Adrenal gland (tissue), 12 donors: ENCODE results near the gene KLHL26. TPM values are rescaled to one million over a fixed set of nuclear protein-coding genes. Genes with fewer than 3 reads are reported as not detected.

Experiments used
- DNase-seq, 7 donors: peaks; one replicate each; pipeline ENCODE4 v3.0.0-alpha.2; 2019 to 2020
- H3K27ac ChIP-seq, 5 donors: fragments of 200-600 bp; sonication (generic) in 4 of 5; 1 replicate in 3 of 5; 2 replicates in 2 of 5; pipeline versions ENCODE4 v1.5.1 to v1.8.0; 2016 to 2020; ENCODE audit warnings: mild to moderate bottlenecking in 1 of 5
- H3K27me3 ChIP-seq: fragments of 200-600 bp; 2 replicates; pipeline ENCODE4 v1.8.0; 2021
- H3K36me3 ChIP-seq, 2 donors: fragments of 200-600 bp; replicated peaks in 1 of 2; 1 replicate in 1 of 2; 2 replicates in 1 of 2; pipeline versions ENCODE4 v1.5.1 to v1.8.0; 2018 to 2022
- H3K4me1 ChIP-seq, 2 donors: fragments of 200-600 bp; replicated peaks in 1 of 2; 1 replicate in 1 of 2; 2 replicates in 1 of 2; pipeline versions ENCODE4 v1.5.1 to v1.8.0; 2018 to 2021
- H3K4me3 ChIP-seq, 4 donors: fragments of 200-600 bp; sonication (generic) in 3 of 4; one replicate each; pipeline ENCODE4 v1.5.1; 2016 to 2018
- H3K9me3 ChIP-seq, 3 donors: fragments of 200-600 bp; sonication (generic) in 1 of 3; replicated peaks in 1 of 3; 1 replicate in 2 of 3; 2 replicates in 1 of 3; pipeline versions ENCODE4 v1.5.1 to v1.8.0; 2016 to 2021
- POLR2A ChIP-seq, 2 donors: fragments of 450-650 bp; IDR thresholded peaks; one replicate each; pipeline ENCODE4 v1.6.1; 2017; ENCODE audit warnings: antibody characterized with exemption in 2 of 2, mild to moderate bottlenecking in 2 of 2, moderate library complexity in 1 of 2
- WGBS, 4 donors: extraction: QIAGEN DNeasy Blood & Tissue Kit in 2 of 4; methylation state at CpG; one replicate each; pipeline versions ENCODE4 v1.1.5 to v1.1.7; 2013 to 2017; 5-methylcytosine and 5-hydroxymethylcytosine counted together
- intact Hi-C, 2 donors: fragments of 100-400 bp; cut with DNase I; formaldehyde crosslinking; loops; one replicate each; pipeline versions ENCODE4 v1.14.1 to v1.15.0; 2022 to 2023
- polyA plus RNA-seq, 3 donors: library from polyadenylated mRNA; stranded (reverse); fragments of 200-250 nt in 2 of 3; fragments of 350-450 nt in 1 of 3; fragmentation: Illumina TruSeq in 1 of 3; extraction: RNeasy Lipid Tissue Mini Kit (QIAGEN cat#74804) in 1 of 3; gene quantifications; one replicate each; pipeline ENCODE4 v1.2.3, GENCODE V29; 2013 to 2014
- total RNA-seq, 9 donors: library from RNA; depleted of rRNA in 4 of 9; stranded (reverse); fragments of >200 nt in 4 of 9; fragments of 120-200 nt in 1 of 9; fragmentation: NEBNext Ultra II Directional in 1 of 9; extraction: Animal tissue kit (Norgen Biotek cat#: 25700) in 1 of 9; gene quantifications; one replicate each; pipeline versions ENCODE4 v1.1.0 to v1.2.4, GENCODE V29; 2013 to 2023
- TF ChIP-seq, protein P1 (sequence below), 6 experiments: fragments of 450-650 bp in 4 of 6; fragments of 200-600 bp in 2 of 6; sonication (generic) in 1 of 6; IDR thresholded peaks; 1 replicate in 5 of 6; 2 replicates in 1 of 6; pipeline versions ENCODE4 v1.5.1 to v1.8.0; 2016 to 2021; ENCODE audit warnings: antibody characterized with exemption in 6 of 6, mild to moderate bottlenecking in 2 of 6, moderate library complexity in 1 of 6
- donor health status: healthy with polysubstance abuse.
- donor health status: Bipolar disorder and iron deficiency.
- donor health status: DM: yes; HTN: yes; CAD: no.
- donor health status: DM: no; HTN: no; CAD: no.
- donor health status: DM: no; HTN: no; CAD: no.
- donor health status: DM: yes; HTN: yes; CAD: no.

Gene KLHL26
- total and polyA plus RNA-seq, 12 donors, result 1.4 to 15.2 (median 8.2) TPM

GRCh38 chr19:18671303-18672043 lies 34.6 kb downstream of the KLHL26 start:
- Histone ChIP-seq H3K27me3 (no peaks in the 10 kb centered on the region), H3K4me1 (no peaks in the 10 kb centered on the region), H3K36me3 (peaks cover 0 to 28% of the 10 kb centered on the region in 2 donors), H3K9me3 (no peaks in the 10 kb centered on the region), H3K27ac (peak overlapping the region in 1 of 5 donors; percentile 66), H3K4me3 (no peak overlapping the region)
- no peak for DNase-seq
- 87 to 90% (median 88%) methylated on average over 26 to 35 of the region's 35 CpGs for WGBS, 4 donors
- intact Hi-C loops, result loop anchor here in 1 of 2 donors (10.0 kb wide), 1 partner anchor 227 kb away; no protein-coding TSS in a partner anchor
- TF ChIP-seq, protein P1, sequence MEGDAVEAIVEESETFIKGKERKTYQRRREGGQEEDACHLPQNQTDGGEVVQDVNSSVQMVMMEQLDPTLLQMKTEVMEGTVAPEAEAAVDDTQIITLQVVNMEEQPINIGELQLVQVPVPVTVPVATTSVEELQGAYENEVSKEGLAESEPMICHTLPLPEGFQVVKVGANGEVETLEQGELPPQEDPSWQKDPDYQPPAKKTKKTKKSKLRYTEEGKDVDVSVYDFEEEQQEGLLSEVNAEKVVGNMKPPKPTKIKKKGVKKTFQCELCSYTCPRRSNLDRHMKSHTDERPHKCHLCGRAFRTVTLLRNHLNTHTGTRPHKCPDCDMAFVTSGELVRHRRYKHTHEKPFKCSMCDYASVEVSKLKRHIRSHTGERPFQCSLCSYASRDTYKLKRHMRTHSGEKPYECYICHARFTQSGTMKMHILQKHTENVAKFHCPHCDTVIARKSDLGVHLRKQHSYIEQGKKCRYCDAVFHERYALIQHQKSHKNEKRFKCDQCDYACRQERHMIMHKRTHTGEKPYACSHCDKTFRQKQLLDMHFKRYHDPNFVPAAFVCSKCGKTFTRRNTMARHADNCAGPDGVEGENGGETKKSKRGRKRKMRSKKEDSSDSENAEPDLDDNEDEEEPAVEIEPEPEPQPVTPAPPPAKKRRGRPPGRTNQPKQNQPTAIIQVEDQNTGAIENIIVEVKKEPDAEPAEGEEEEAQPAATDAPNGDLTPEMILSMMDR (IDR thresholded peaks at IDR 0.05), result no peak
- no peak for TF ChIP-seq POLR2A (IDR thresholded peaks at IDR 0.05)

DNA sequence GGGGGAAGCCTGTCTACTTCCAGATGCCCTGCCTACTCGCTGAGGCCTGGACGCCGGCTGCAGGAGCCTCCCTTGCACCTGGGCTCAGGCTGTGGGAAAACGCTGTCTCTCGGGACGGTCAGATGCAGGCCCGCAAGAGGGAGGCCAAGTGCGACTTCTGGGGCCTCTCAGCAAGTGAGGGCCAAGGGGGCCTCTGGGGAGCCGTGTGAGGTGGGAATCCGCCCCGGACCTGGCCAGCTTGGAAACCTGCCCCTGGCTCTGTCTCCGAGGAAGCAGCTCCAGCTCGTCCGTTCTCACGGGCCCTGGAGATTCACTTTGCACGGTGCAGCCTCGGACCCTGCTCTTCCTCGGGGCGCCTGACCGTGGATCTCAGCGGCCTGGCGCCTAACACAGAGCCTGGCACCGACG lies 35.2 kb downstream of the KLHL26 start:
- H3K4me1 ChIP-seq, result no peaks in the 10 kb centered on the region
- H3K27me3 ChIP-seq, result no peaks in the 10 kb centered on the region
- peak overlapping the region in 1 of 5 donors; percentile 66 for H3K27ac ChIP-seq
- intact Hi-C loops, result loop anchor here in 1 of 2 donors (10.0 kb wide), 1 partner anchor 227 kb away; no protein-coding TSS in a partner anchor
- H3K4me3 ChIP-seq, result no peak overlapping the region
- peaks cover 0 to 28% of the 10 kb centered on the region in 2 donors for H3K36me3 ChIP-seq
- no peaks in the 10 kb centered on the region for H3K9me3 ChIP-seq
- TF ChIP-seq, protein P1 (IDR thresholded peaks at IDR 0.05), result no peak
- TF ChIP-seq POLR2A (IDR thresholded peaks at IDR 0.05), result no peak
- WGBS, 4 donors, result 78 to 89% (median 88%) methylated on average over 8 to 24 of the region's 24 CpGs
- no peak for DNase-seq

DNA sequence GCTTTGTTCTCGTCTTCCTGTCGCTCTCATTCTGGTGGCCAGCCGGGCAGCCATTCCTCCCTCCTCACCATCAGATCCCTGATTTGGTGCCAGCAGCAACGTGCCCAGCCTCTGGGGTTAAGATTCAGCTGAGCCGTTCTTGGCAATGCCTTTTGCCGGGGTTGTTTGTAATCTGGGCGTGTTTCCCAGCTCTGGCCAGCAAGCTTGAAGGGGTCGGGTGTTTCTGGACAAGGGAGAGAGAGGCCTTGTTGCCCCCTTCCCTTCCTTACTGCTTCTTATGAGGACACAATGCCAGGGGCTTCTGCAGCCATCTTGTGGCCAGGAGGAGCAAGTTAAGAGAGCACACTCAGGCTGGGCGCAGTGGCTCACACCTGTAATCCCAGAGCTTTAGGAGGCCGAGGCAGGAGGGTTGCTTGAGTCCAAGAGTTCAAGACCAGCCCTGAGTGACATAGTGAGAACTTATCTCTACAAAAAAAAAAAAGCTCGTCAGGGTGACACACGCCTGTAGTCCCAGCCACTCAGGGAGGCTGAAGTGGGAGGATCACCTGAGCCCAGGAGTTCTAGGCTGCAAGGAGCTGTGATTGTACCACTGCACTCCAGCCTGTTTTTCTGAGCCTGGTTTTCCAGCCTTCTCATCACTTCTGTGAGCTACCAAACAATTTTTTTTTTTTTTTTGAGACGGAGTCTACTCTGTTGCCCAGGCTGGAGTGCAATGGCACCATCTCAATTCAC lies 35.9 kb downstream of the KLHL26 start:
- Histone ChIP-seq H3K27ac (peak overlapping the region in 1 of 5 donors; percentile 66), H3K36me3 (peaks cover 0 to 23% of the 10 kb centered on the region in 2 donors), H3K4me1 (peaks cover 5 to 7% of the 10 kb centered on the region in 2 donors), H3K4me3 (no peak overlapping the region), H3K27me3 (no peaks in the 10 kb centered on the region), H3K9me3 (no peaks in the 10 kb centered on the region)
- intact Hi-C loops, result loop anchor here in 1 of 2 donors (10.0 kb wide), 1 partner anchor 228 kb away; no protein-coding TSS in a partner anchor
- 60 to 76% (median 69%) methylated on average over 10 to 13 of the region's 13 CpGs for WGBS, 4 donors
- no peak for DNase-seq
- TF ChIP-seq, protein P1 (IDR thresholded peaks at IDR 0.05), result no peak
- TF ChIP-seq POLR2A (IDR thresholded peaks at IDR 0.05), result no peak

DNA sequence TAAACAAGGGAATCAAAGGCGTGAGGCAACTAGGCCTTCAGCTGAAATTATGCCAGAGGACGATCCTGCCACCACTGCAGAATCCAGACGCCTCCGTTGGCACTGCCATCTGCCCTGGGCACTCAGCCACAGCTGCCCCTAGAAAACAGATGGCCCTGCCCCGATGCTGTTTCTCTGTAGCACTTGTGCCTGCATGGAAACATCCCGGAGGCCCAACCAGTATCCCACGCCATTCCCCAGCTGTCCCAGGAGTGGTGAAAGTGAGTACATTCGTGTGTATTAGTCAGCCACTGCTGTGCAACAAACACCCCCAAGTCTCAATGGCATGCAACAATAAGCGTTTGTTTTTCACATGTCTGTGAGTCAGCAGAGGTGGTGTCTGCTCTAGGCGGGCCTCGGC lies 37.8 kb downstream of the KLHL26 start:
- TF ChIP-seq, protein P1 (IDR thresholded peaks at IDR 0.05), result no peak
- no peak for TF ChIP-seq POLR2A (IDR thresholded peaks at IDR 0.05)
- H3K27ac ChIP-seq, result no peak overlapping the region
- DNase-seq, result peak in 1 of 7 donors; percentile 88
- intact Hi-C loops, result loop anchor here in 1 of 2 donors (10.0 kb wide), 1 partner anchor 230 kb away; no protein-coding TSS in a partner anchor
- H3K9me3 ChIP-seq, result no peaks in the 10 kb centered on the region
- no peak overlapping the region for H3K4me3 ChIP-seq
- no peaks in the 10 kb centered on the region for H3K27me3 ChIP-seq
- peaks cover 12 to 16% of the 10 kb centered on the region in 2 donors for H3K4me1 ChIP-seq
- 73 to 79% (median 75%) methylated on average over 8 to 11 of the region's 11 CpGs for WGBS, 4 donors
- H3K36me3 ChIP-seq, result peaks cover 0 to 5% of the 10 kb centered on the region in 2 donors
